GM18907 (cell line): ENCODE measurements around the gene CYP8B1.
A peak's percentile ranks its signal among the peaks of the same experiment; 100 is the strongest.

ENCODE experiments used
- ATAC-seq: cut with Tn5 transposase; IDR thresholded peaks from one replicate; pipeline ENCODE4 v1.9.1; 2021; ENCODE audit warnings: mild to moderate bottlenecking, moderate library complexity; ENCODE audit not compliant: unreplicated experiment

Gene CYP8B1

DNA sequence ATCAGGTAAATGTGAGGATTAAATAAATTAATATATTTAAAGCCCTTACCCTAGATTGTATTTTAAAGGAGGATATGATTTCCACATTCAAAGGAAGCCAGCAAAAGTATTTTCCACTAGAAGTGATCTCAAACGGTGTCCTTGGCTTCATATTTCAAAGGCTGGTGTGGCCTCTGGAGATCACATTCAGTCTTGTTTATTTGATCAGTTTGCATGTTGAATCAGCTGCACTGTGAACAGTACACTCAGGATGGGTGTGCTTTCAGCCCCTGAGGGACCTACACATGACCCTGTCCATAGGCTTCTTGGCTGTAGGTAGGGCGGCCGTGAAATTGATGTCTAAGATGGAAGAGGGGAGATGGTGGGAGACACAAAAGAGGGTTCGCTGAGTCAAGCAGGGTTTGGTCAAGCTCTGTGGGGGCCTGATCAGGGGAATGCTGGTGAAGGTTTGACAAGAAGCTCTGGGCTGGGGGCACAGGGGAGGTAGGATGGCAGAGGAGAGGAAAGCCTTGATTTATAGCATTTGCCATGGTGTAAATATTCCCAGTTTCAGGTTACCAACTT is 21.9 kb downstream of the CYP8B1 start:
- ATAC-seq, result no peak

DNA sequence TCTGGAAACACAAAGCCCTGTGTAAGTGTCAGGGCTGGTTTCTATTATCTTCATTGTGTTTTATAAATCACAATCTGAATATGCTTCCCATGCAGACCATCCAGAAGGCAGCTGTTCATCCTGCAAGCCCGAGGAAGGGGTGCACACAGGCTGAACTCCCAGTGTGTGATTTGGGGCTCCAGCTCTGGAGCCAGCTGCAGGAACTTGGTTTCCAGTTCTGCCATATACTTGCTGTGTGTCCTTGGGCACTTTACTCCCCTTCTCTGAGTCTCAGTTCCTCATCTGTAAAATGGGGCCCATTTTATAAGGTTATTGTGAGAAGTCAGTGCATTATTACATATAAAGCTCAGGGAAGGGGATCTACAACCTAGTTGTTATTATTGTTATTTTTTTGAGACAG is 22.6 kb downstream of the CYP8B1 start:
- no peak for ATAC-seq

DNA sequence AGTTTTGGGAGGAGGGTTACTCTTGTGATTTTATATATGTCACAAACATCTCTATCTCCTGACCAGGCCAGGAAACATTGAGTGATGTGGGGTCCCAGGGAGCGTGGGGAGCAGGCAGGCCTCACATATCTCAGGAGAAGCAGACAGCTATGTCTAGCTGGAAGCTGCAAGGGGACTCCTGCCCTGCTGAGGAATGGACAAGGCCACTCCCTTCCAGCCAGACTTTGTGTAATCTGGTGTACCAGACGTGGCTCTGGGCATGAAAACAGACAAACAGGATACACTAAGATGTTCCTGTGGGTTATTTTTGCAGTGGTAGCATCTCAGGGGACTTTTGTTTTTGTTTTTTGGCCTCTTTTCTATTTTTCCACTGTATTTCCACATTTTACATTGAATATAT is 23.2 kb downstream of the CYP8B1 start:
- ATAC-seq, result no peak

DNA sequence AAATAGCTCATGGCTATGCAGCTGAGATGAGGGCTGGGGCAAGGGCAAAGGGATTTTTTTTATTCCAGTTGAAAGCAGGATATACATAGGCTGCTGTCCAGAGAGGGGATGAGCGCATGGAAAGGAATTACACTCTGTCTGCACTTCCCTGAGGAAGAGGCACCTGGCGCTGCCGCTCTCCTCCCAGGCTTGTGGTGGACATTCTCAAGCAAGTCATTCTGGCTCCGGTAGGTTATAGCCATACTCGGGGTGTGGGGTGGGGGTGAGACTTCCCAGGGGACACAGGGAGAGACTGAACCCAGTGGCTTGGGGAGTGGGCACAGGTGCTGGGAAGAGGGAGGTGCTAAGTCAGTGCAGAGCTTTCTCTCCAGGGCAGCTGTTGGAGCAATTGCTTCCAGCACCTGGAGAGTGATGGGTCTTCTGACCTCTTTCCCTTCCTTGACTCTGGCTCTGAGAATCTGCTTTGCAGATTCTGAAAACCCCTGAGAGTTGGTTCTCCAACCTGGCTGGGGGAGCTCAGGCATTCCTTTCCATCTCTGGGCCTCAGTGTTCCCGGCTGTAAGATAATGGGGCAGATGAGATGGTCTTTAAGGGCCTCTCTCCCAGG is 24.3 kb downstream of the CYP8B1 start:
- no peak for ATAC-seq

DNA sequence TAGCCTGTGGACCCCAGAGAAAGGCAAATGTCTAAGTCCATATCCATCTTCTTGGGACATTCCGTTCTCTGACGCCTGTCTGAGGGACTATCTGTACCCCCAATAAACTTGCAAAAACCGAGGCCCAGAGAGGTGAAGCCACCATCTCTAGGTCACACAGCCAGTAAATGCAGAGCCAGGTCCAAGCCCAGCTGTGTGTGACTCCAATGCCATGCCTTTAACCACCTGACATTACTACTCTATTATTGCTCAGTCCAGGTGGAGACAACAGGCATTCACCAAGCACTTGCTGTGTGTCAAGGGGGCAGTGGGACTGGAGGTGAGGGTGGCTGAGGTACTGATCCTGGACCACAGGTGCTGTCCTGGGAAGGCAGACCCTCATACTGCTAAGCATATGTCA is 25.4 kb downstream of the CYP8B1 start:
- ATAC-seq, result no peak

DNA sequence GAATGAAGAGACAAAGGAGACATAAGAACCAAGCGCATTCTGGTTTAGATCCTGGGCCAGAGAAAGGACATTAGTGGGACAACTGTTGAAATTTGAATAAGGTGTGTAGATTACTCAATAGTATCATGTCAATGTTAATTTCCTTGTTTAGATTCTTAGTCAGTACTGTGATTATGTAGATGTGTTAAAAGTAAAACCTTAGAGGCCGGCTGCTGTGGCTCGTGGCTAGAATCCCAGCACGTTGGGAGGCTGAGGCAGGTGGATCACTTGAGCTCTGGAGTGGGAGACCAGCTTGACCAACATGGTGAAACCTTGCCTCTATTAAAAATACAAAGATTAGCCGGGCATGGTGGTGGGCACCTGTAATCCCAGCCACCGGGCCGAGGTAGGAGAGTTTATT is 26.7 kb downstream of the CYP8B1 start:
- ATAC-seq, result no peak

DNA sequence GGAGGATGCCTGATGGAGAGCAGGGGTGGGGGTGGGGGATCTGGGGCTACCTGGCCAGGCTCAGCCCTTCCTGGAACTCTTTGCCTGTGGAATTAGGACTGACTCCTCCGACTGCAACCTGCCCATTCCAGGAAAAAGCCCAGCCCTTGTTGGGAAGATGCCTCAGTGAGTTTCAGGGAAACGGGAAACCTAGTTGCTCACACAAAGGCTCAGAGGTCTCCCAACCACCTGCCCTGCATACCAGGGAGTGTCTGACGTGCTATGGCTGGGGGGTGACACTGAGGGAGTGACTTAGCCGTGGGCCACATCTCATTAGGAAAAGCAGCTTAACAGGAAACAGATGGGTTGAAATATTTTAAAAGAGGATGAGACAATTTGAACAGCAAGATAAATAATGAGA is 27.9 kb downstream of the CYP8B1 start:
- no peak for ATAC-seq

DNA sequence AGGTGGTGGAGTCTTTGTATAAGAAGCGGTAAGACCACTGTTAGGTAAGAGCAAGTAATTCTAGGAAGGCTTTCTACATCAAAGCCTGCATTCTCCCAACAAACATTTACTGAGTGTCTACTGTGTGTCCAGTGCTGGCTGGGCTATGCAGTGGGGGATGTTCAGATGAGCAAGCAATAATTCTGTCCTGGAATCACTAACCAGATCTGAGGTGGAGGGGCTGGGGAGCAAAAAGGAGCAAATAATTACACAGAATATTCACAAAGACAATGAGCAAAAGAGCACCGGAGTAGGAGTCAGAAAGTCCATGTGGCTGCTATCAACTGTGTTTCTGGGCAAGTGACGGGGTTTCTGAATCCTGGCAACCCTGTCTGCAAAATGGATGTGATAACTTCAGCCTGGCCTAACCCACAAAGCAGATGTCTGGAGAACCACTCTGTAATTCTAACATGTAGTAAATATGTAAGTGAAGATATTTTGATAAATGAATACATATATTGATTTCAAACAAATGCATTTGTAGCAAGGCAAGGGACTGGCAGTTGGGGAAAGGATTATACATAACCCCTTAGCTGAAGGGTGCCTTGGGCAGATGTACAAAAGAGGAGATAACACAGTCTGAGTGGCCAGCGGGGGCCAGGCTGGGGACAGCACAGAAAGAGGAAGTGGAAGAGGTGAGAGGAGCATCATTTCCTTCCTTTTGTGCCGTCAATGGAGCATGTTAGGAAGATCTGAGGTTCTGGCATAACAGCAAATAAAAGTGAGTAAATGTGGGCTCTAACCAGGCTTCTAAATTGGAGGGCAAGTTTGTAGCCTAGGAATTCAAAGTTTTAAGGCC is 28.8 kb downstream of the CYP8B1 start:
- ATAC-seq, result peak; percentile 49

DNA sequence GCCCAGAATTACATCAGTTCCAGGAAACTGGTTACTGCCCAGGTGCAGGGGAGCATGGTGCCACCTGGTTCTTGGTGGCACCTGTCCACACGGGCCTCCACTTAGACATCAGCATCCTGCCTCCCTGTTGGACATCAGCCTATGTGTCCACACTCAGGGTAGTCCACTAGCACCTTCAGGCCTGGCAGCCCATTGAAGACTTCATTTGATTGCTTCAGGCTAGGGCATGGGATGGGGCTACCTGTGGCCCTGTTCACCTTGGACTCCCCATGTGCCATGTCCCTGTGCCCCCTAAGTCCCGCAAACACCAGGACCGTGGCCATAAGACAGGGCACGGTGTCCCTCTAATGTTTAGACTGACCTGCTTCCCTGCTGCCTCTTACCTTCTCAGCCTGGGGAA is 30.9 kb downstream of the CYP8B1 start:
- no peak for ATAC-seq

DNA sequence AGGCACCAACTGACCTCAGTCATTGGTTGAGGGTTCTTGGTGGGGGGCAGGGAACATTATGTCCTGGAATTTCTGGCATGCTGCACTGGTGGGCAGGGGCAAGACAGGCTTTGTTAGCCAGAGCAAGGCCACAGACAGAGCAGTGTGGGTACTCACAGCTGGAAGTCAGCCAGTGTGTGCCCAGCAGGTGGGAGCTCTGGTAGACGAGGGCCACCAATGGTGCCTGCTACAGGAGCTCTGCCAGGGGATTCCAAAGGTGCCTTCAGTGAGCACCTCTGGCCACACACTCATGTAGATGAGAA is 31.3 kb downstream of the CYP8B1 start:
- ATAC-seq, result no peak

DNA sequence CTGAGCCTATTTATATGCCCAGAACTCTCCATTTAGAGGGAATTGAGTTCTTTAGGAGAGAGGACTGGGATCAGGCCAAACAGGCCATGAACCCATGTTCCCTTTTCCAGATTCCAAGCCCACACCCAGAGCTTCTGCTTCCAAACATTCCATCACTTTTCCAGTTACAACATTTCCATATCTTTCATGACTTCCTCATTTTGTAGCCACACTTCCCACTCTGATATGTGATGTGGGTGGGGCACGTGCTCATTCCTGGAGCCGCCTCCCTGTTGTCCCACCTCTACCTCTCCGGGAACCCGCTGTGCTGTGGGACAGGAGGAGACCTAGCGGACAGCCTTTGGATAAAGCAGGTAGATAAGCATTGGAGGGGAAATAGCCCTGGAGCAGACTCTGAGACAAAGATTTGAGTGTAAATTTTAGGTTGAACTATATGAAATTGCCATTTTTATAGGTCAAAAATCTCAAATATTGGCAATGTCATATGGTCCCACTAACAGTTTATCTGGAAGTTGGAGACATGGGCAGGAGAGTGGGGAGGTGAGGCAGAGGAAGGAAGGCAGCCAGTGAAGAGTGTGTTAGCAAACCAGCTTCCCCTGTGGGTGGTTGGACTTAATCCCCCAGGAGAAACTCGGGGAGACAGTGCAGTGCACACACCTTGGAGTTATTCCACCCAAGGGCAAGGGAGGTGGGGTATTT is 31.8 kb downstream of the CYP8B1 start:
- no peak for ATAC-seq

DNA sequence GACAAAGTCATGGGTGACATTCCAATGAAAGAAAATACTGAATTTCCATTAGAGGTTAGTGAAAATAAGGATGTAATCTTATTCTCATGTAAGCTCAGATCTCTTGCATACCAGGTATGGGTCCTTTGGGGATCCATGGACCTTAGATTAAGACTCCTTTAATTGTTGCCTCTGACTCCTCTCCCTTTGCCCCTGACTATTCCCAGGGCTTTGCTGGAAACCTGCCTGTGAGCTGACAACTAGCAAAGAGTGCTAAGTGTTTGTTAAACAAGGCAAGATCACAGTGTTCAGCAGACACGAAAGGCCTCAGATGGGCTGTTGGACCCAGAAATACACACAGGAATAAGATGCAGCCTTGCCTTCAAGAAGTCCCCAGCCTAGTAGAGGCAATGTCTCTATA is 34.3 kb downstream of the CYP8B1 start:
- no peak for ATAC-seq

DNA sequence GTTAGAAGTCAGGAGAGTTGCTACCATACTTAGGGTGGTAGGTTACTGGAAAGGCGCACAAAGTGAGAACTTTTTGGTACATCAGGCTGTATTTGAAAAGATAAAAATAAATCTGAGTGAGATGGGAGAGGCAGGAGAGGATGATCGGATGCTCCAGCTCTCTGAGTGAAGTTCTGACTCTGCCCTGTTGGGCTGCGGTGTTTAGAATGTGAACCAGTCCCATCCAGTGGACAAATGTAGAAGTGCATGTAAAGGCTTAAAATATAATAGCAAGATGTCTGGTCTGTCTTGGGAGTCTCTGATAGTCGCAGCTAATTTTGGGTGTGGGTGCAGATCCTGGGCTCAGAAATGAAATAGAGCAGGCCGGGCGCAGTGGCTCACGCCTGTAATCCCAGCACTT is 36.1 kb downstream of the CYP8B1 start:
- ATAC-seq, result peak; percentile 89

DNA sequence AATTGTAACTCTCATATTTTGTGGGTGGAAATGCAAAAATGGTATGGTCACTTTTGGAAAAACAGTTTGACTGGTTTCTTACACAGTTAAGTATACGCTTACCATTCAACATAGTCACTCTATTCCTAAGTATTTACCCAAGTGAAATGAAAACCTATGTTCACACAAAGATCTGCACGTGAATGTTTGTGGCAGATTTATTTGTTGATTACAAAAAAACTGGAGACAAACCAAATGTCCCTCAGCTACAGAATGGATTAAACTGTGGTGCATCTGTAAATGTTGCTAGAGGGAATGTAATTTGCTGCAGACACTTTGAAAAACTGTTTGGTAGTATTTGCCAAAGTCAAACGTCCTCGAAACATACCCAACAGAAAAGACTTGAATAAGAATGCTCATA is 37.1 kb downstream of the CYP8B1 start:
- ATAC-seq, result no peak

DNA sequence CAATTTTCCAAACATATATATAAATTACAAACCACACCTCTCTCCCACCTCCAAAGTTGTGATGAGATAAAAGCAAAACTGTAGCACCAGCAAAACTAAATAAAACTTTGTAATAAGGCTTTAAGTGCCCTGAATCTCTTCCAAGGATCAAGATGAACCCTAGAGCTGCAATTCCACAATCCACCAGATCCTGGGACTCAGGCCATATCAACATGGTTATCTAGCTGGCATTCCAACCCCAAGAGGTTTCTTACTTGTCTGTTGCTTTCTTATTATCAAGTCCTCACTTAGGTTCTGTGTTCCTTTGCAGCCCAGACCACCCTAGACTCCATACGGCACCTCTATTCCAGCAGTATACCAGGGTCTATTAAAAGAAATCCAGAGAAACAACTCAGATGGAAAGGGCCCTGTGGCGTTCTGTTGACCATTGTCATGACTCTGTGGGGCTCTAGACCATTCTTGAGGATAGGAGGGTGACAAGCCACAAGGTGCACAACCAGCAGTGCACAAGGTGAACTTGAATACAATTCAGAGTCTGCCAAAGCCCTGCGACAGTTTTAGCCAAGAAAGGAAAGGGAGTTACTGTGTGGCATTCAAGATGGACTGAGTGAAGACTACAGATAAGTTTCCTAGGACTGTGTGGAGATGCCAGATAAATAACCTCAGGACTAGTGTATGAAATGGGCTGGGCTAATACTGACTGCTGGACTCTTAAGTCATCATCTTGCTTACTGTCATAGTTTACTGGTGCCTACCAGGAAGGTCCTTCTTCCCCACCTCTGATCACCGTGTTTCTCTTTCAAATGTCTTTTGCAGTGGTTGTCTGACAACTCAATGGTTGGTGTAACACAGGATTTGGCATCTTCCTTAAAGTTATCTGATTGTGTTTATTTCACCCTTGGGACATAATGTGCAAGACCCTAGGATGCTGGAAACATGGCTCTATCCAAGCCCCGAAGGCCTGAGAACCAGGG is 39.2 kb downstream of the CYP8B1 start:
- no peak for ATAC-seq

DNA sequence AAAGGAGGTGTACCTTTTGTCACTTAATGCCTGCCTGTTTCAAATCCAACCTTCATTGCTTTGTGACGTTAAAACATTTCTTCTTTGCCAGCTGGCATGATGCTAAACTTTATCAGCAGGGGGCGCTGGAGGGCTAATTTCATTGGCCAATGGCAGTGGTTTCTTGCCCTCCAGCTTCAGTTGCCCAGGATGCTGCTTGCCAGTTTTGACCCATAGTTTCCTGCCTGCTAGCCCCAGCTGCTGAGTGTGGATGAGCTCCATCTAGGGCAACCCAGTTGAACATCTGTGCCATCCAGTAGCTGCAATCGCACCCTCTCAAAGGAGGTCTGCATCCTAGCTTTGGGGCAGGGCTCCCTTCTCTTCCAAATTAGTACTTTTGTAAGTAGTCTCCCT is 44.4 kb downstream of the CYP8B1 start:
- peak; percentile 68 for ATAC-seq

DNA sequence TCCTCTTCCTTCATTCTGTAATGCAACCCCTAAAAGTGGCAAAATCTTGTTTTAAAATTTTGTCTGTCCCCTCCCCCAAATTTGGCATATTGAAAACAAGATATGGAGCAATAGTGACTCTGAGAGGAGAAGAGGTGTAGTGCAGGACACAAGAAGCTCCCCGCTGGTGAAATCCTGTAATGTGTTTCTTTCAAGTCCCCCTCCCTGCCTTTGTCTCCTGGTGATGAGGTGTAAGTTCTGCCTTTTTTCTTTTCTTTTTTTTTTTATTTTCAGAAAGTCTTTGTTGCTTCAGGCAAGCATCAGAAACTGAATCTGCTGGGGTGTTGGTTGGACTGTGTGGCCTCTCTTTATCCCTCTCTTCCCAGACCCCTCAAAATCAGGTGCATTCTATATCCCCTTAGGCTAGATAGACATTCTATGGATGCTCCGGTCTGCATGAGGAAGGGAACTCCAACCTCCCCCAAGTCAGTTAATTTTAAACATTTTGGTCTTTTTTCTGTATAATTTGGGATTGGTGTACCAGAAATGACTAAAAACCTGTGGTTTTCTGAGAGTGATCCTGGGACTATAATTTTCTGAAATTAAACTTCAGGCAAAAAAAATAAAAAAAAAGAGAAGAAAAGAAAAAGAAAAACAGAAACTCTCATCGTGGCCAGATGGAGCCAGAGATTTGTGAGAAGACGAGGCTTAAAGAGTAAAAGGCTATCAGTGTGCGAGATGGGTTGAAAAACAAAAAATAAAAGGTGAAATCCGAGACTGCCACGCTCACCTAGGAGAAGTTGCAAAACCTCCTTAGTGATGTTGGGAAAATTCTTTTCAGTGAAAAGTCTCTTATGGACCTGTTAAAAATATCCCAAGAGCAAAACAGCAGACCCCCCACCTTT is 45.0 kb downstream of the CYP8B1 start:
- no peak for ATAC-seq

DNA sequence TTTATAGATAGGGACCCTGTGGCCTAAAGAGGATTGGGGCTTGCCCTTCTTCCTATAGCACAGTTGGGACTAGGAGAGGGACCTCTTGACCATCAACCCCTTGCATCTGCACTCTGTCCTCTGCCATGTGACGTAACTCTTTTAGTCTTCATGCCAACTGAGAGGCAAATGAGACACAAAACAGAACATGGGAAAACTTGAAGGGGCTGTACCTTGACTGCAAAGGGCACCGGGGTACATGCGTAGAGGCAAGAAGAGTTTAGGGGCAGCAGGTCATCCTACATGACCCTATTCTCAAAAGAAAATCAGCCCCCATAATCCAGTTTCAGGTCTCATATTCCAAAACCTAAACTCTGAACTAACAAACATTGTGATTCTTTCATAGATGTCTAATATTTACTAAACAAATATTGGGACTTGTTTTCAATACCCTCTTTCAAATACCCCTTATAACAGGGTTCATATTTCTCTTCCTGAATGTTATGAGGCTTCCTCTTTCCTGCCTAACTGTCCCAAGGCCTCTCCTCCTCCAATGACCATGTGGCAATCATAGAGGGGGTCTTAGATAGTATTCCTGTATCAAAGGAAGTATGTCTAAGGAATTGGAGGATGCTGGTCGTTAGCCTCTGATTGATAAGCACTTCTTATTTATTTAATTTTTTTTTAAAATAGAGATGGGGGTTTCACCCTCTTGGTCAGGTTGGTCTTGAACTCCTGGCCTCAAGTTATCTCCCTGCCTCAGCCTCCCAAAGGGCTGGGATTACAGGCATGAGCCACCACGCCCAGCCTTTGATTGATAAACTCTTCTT is 45.8 kb downstream of the CYP8B1 start:
- no peak for ATAC-seq

DNA sequence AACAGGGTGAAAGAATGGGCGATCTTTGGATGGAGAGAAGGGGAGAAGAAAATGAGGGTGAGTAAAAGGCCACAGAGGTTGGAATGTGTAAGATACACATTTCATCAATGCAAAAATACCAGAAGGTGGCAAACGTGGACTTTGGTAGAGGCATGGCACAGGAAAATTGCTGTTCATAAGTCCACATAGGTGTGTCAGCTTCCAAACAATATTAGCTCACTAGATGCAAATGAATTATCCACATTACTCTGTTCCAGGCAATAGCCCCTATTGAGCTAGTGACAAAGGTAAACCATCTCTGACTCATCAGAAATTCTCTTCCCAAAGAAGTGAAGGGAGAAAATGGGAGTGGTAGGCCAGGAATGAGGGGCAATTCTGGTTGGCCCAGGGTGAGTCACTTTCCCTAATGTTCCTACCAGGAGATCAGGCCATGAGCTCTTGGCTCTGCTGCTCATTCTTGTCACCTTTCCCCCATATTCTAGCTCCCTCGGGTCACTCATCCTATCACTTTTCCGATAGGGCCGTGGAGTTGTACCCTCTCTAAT is 46.5 kb downstream of the CYP8B1 start:
- ATAC-seq, result no peak
